K562 (cell line): ENCODE results near the gene RAD54L. TPM values are rescaled to one million over a fixed set of nuclear protein-coding genes. Genes with fewer than 3 reads are reported as not detected.

Source experiments
- ATAC-seq: fragments of 200-7000 bp; cut with Tn5 transposase; 3 replicates; pipeline ENCODE4 v1.9.1; 2020; ENCODE audit warnings: moderate library complexity
- BruUV-seq: library from RNA; stranded (reverse); fragments of 400-500 nt; replicated peaks from 2 replicates; lab custom pipeline; 2021; lab: Mats Ljungman, UMichigan
- CTCF ChIA-PET: fragments of 300-600 bp; formaldehyde crosslinking; extraction: SDS; loops from one replicate; lab custom pipeline; 2021; ENCODE audit warnings: low intra/inter-chr PET ratio; lab: Yijun Ruan, JAX
- POLR2A ChIA-PET: fragments of 300-600, 350-650 bp; sonication (Branson Sonifier 250); formaldehyde crosslinking; extraction: SDS; loops from one replicate; lab custom pipeline; 2021; ENCODE audit warnings: antibody characterized with exemption, inconsistent platforms; lab: Yijun Ruan, JAX
- DNase-seq, 4 experiments: peaks; one replicate each; pipeline versions ENCODE4 v3.0.0 to v3.0.0-alpha.2; 2011 to 2018; ENCODE audit warnings: low spot score in 3 of 4, mixed read lengths in 3 of 4; ENCODE audit errors: extremely low read depth in 1 of 4
- FAIRE-seq: peaks from 2 replicates; lab custom pipeline; 2011; peaks lifted over from hg19 to GRCh38; lab: Jason Lieb, UNC
- H2AFZ ChIP-seq: 2 replicates; pipeline ENCODE4 v1.6.0; 2011; ENCODE audit warnings: low read depth, low read length, control low read depth, inconsistent platforms
- H3K27ac ChIP-seq: fragments of 200-600 bp; 3 replicates; pipeline ENCODE4 v1.8.0; 2011; ENCODE audit warnings: low read depth, mild to moderate bottlenecking, control low read depth, inconsistent platforms, low read length, moderate library complexity, mixed read lengths; ENCODE audit errors: extremely low read depth
- H3K27me3 ChIP-seq, 2 experiments: fragments of 300-600 bp in 1 of 2; 2 replicates in 1 of 2; 3 replicates in 1 of 2; pipeline versions ENCODE4 v1.6.0 to v1.8.0; 2011; ENCODE audit warnings: inconsistent platforms in 2 of 2, low read length in 2 of 2, mild to moderate bottlenecking in 1 of 2, mixed read lengths in 1 of 2, moderate library complexity in 1 of 2; ENCODE audit not compliant: control insufficient read depth in 2 of 2, insufficient read depth in 2 of 2
- H3K36me3 ChIP-seq: fragments of 300-600 bp; 3 replicates; pipeline ENCODE4 v1.8.0; 2011; ENCODE audit warnings: mild to moderate bottlenecking, low read length, inconsistent platforms; ENCODE audit not compliant: control insufficient read depth, insufficient read depth
- H3K4me1 ChIP-seq, 2 experiments: fragments of 200-600 bp in 1 of 2; replicated peaks in 1 of 2; 2 replicates in 1 of 2; 3 replicates in 1 of 2; pipeline versions ENCODE4 v1.5.1 to v1.8.0; 2011; ENCODE audit warnings: inconsistent platforms in 2 of 2, low read length in 2 of 2, mild to moderate bottlenecking in 1 of 2, mixed read lengths in 1 of 2, moderate library complexity in 1 of 2; ENCODE audit not compliant: control insufficient read depth in 2 of 2, insufficient read depth in 2 of 2
- H3K4me2 ChIP-seq: 2 replicates; pipeline ENCODE4 v1.6.1; 2011; ENCODE audit warnings: low read length, control low read depth, inconsistent platforms, mixed read lengths; ENCODE audit not compliant: insufficient read depth
- H3K4me3 ChIP-seq: fragments of 200-600 bp; sonication (generic), shearing (Covaris generic); 2 replicates; pipeline ENCODE4 v1.5.1; 2016; ENCODE audit warnings: control low read depth, inconsistent platforms
- H3K79me2 ChIP-seq: fragments of 200-600 bp; 3 replicates; pipeline ENCODE4 v1.8.0; 2011; ENCODE audit warnings: low read length, inconsistent platforms; ENCODE audit not compliant: control insufficient read depth, insufficient read depth
- H3K9ac ChIP-seq, 2 experiments: 2 replicates each; pipeline versions ENCODE4 v1.6.0 to v1.6.1; 2011; ENCODE audit warnings: low read depth in 2 of 2, low read length in 2 of 2, control low read depth in 1 of 2, inconsistent platforms in 1 of 2, mild to moderate bottlenecking in 1 of 2, mixed read lengths in 1 of 2; ENCODE audit not compliant: insufficient read depth in 1 of 2
- H3K9me1 ChIP-seq: one replicate; pipeline ENCODE4 v1.6.0; 2011; ENCODE audit warnings: inconsistent platforms, mild to moderate bottlenecking, low read length, moderate library complexity; ENCODE audit not compliant: control insufficient read depth, insufficient read depth
- H3K9me3 ChIP-seq: replicated peaks from 2 replicates; pipeline ENCODE4 v1.5.1; 2011; ENCODE audit warnings: low read depth, low read length, inconsistent platforms; ENCODE audit not compliant: control insufficient read depth, insufficient read depth
- H4K20me1 ChIP-seq: replicated peaks from 2 replicates; pipeline ENCODE4 v1.6.1; 2011; ENCODE audit warnings: low read length, inconsistent platforms, mixed read lengths; ENCODE audit not compliant: control insufficient read depth, insufficient read depth
- CTCF ChIP-seq, 3 experiments: IDR thresholded peaks in 2 of 3; conservative IDR thresholded peaks in 1 of 3; 2 replicates each; pipeline ENCODE4 v1.5.1; 2011 to 2012; ENCODE audit warnings: low read length in 3 of 3, mild to moderate bottlenecking in 3 of 3, control low read depth in 2 of 3, improper control_type of control experiment in 1 of 3, inconsistent platforms in 1 of 3, low read depth in 1 of 3, mixed read lengths in 1 of 3, moderate library complexity in 1 of 3; ENCODE audit not compliant: insufficient read depth in 2 of 3
- KLF10 ChIP-seq: fragments of 250-450 bp; sonication (Bioruptor Pico); IDR thresholded peaks from 2 replicates; pipeline ENCODE4 v1.6.1; 2021; ENCODE audit warnings: matching md5 sums
- REST ChIP-seq, 2 experiments: fragments of 450-650 bp; formaldehyde crosslinking in 1 of 2; IDR thresholded peaks; 2 replicates each; pipeline versions ENCODE4 v1.4.0 to v1.6.1; 2014 to 2020; ENCODE audit warnings: mild to moderate bottlenecking in 2 of 2, borderline replicate concordance in 1 of 2, low read depth in 1 of 2
- RFX1 ChIP-seq: fragments of 450-650 bp; IDR thresholded peaks from 2 replicates; pipeline ENCODE4 v1.6.1; 2016; ENCODE audit warnings: mild to moderate bottlenecking, moderate library complexity
- SLC30A9 ChIP-seq: fragments of 250-450 bp; sonication (Bioruptor Pico); IDR thresholded peaks from 2 replicates; pipeline ENCODE4 v1.8.0; 2022; ENCODE audit warnings: mild to moderate bottlenecking, moderate library complexity
- TCF15 ChIP-seq: fragments of 250-450 bp; sonication (Bioruptor Pico); IDR thresholded peaks from 2 replicates; pipeline ENCODE4 v1.8.0; 2022; ENCODE audit warnings: moderate library complexity, mild to moderate bottlenecking, inconsistent platforms
- WGBS: fragments of 100-300 bp; shearing (Covaris generic); methylation state at CpG from one replicate; pipeline ENCODE4 v1.1.6; 2016; ENCODE audit warnings: low coverage, mixed read lengths; ENCODE audit not compliant: insufficient coverage; ENCODE audit errors: missing lambda C conversion rate; 5-methylcytosine and 5-hydroxymethylcytosine counted together
- in situ Hi-C: fragments of 300-500 bp; cut with MboI; formaldehyde crosslinking; loops from 4 replicates; pipeline ENCODE4 v1.15.0; 2018; ENCODE audit warnings: inconsistent platforms, mixed read lengths
- intact Hi-C: fragments of 100-400 bp; cut with micrococcal nuclease; formaldehyde crosslinking; loops from 2 replicates; pipeline ENCODE4 v1.14.2; 2022
- polyA plus RNA-seq, 8 experiments: library from polyadenylated mRNA; depleted of rRNA in 4 of 8; stranded (reverse) in 5 of 8; unstranded in 3 of 8; fragments of >200 nt; fragmentation: Nextera tagmentation in 2 of 8; fragmentation: Illumina TruSeq in 1 of 8; extraction: Ambion mirVana in 2 of 8; extraction: Trizol in 1 of 8; gene quantifications; 2 replicates each; pipeline versions ENCODE4 v1.2.1 to v1.2.3, GENCODE V29; 2011 to 2014; ENCODE audit warnings: inconsistent platforms in 1 of 8, missing spikeins in 1 of 8
- total RNA-seq, 7 experiments: library from RNA; depleted of rRNA in 6 of 7; stranded (reverse); fragments of >200 nt in 6 of 7; fragmentation: Illumina TruSeq in 2 of 7; extraction: Trizol in 2 of 7; gene quantifications; 2 replicates each; pipeline versions ENCODE4 v1.2.1 to v1.2.3, GENCODE V29; 2011 to 2021; ENCODE audit warnings: low replicate concordance in 1 of 7

Gene RAD54L
- total and polyA plus RNA-seq, 9 of the 15 experiments (the other 6 are each of a cell fraction or from before 2014, with no cell fraction given), result 17.9 to 92.3 (median 37.5) TPM

DNA sequence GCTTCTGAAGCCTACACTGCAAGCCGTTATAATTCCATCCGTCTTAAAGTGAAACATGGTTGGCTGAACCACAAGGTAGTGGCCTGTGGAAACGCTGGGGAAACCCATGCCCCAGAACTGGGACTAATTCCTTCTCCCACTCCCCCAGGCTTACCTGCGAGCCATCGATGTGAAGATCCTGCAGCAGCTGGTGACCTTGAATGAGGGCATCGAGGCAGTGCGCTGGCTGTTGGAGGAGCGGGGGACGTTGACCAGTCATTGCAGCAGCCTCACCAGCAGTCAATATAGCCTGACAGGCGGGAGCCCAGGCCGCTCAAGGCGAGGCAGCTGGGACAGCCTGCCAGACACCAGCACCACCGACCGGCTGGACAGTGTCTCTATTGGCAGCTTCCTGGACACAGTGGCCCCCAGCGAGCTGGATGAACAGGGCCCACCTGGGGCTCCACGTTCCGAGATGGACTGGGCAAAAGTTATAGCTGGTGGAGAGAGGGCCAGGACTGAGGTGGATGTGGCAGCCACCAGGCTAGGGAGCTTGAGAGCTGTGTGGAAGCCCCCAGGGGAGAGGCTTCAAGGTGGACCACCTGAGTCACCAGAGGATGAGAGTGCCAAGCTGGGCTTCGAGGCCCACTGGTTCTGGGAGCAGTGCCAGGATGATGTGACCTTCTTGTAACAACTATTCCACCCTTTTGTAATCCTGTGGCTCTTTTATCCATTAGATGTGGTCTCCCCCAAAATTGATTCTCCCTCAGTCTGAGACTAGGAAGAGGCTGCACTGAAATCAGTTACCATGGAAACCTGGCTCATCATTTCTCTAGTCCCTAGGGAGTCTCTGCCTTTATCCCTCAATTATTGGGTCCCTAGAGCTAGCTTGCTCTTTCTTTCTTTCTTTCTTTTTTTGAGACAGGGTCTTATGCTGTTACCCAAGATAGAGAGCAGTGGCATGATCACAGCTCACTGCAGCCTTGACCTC lies 27.7 kb upstream of the RAD54L start:
- peak; percentile 7; the same call in 1 of the 3 replicates for ATAC-seq
- Histone ChIP-seq H3K27me3 (no peaks in the 10 kb centered on the region), H3K9me3 (no peaks in the 10 kb centered on the region), H3K4me1 (peaks cover 0 to 5% of the 10 kb centered on the region in 2 experiments; a peak in 2 of 5 replicates), H4K20me1 (no peaks in the 10 kb centered on the region), H3K27ac (no peak overlapping the region), H2AFZ (peak overlapping the region; percentile 71; the same call in 1 of the 2 replicates), H3K79me2 (no peaks in the 10 kb centered on the region)
- FAIRE-seq, result no peak
- POLR2A ChIA-PET, result interaction anchor here (0.6 to 1.8 kb wide), 11 partner anchors 15 to 1499 kb away, joined by 3 to 6 read pairs (median 4); no protein-coding TSS in a partner anchor
- BruUV-seq, result no TSS peak
- no peak for DNase-seq
- CTCF ChIA-PET, result no interaction called here
- TF ChIP-seq CTCF (IDR thresholded peaks at IDR 0.05 in 2 of 3, conservative IDR thresholded peaks at IDR 0.05 in 1 of 3; ENCODE audit: insufficient read depth in 2 of 3, low read depth in 1 of 3, low read length in 3 of 3) (no peak), SLC30A9 (CRISPR knock-in tag) (no peak), KLF10 (CRISPR knock-in tag) (no peak), RFX1 (peak; percentile 89), TCF15 (CRISPR knock-in tag) (no peak), REST (IDR thresholded peaks at IDR 0.05; ENCODE audit: borderline replicate concordance) (peak; percentile 36; the same call in 1 of the 2 replicates), REST (CRISPR knock-in tag; IDR thresholded peaks at IDR 0.05; ENCODE audit: low read depth) (no peak)
- TF ChIP-seq, all 486 proteins: peak for 2
- Histone ChIP-seq H3K4me2 (no peak overlapping the region), H3K36me3 (no peaks in the 10 kb centered on the region), H3K4me3 (no peak overlapping the region), H3K9ac (peak overlapping the region in 1 of 2 experiments; percentile 76; a peak in 2 of 4 replicates), H3K9me1 (no peaks in the 10 kb centered on the region)
- WGBS, result 43% methylated on average over 18 of the region's 18 CpGs
- intact Hi-C loops, result loop anchor here (5.0 kb wide), 1 partner anchor 998 kb away; no protein-coding TSS in a partner anchor
- in situ Hi-C loops, result no loop called here
